ENCODE measurements around the gene SH2B3.

DNA sequence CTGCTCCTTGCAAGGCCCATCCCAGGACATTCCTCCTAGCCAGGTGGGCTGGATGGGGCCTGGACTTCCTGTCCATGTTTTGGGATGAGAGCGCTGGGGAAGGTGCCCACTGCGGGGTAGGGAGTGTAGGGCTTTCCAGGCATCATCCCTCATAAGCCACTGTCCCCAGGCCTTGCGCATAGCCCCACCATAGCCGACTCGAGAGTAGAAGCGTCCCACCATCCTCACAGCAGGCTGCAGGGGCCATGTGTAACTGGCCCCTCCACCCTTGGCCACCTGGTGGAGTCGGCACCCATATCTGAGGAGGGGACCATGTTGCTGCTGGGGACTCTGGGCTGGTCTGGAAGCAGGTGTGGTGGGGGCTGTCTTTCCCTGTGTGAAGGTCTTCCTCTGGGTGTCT lies 30.5 kb downstream of the SH2B3 start:
- TF ChIP-seq, protein P1, sequence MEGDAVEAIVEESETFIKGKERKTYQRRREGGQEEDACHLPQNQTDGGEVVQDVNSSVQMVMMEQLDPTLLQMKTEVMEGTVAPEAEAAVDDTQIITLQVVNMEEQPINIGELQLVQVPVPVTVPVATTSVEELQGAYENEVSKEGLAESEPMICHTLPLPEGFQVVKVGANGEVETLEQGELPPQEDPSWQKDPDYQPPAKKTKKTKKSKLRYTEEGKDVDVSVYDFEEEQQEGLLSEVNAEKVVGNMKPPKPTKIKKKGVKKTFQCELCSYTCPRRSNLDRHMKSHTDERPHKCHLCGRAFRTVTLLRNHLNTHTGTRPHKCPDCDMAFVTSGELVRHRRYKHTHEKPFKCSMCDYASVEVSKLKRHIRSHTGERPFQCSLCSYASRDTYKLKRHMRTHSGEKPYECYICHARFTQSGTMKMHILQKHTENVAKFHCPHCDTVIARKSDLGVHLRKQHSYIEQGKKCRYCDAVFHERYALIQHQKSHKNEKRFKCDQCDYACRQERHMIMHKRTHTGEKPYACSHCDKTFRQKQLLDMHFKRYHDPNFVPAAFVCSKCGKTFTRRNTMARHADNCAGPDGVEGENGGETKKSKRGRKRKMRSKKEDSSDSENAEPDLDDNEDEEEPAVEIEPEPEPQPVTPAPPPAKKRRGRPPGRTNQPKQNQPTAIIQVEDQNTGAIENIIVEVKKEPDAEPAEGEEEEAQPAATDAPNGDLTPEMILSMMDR (conservative IDR thresholded peaks at IDR 0.05; ENCODE audit: low read length): no peak
- no peak for TF ChIP-seq EZH2phosphoT487 (IDR thresholded peaks at IDR 0.05; ENCODE audit: borderline replicate concordance)
